ENCODE data around the gene BEX4. TPM values are rescaled to one million over a fixed set of nuclear protein-coding genes. Genes with fewer than 3 reads are reported as not detected.

The BEX4 gene
- total RNA-seq, 2 experiments from 2014 or later: not detected

GRCh38 chrX:103212749-103213457 is 2.0 kb upstream of the BEX4 start:
- no peaks in the 10 kb centered on the region for H4K20me1 ChIP-seq (ENCODE audit: insufficient read depth, low read length)
- H3K9me3 ChIP-seq (ENCODE audit: low read length): no peaks in the 10 kb centered on the region
- ChIA-PET POLR2A (interaction anchor here (0.6 kb wide), 1 partner anchor 214 kb away, joined by 3 read pairs; no protein-coding TSS in a partner anchor), CTCF (ENCODE audit: unreplicated experiment) (interaction anchor here (0.6 kb wide), 1 partner anchor 224 kb away, joined by 3 read pairs; no protein-coding TSS in a partner anchor)
- H3K4me3 ChIP-seq (ENCODE audit: low read depth, low read length, poor library complexity, severe bottlenecking): no peak overlapping the region
- no peaks in the 10 kb centered on the region for H3K9me2 ChIP-seq (ENCODE audit: insufficient read depth, low read length)
- H3K79me2 ChIP-seq (ENCODE audit: insufficient read depth, low read depth, low read length): no peaks in the 10 kb centered on the region
- no peak for TF ChIP-seq EZH2phosphoT487 (IDR thresholded peaks at IDR 0.05; ENCODE audit: borderline replicate concordance, low read depth, low read length)
- TF ChIP-seq CTCF (conservative IDR thresholded peaks at IDR 0.05; ENCODE audit: low read length): no peak
- intact Hi-C loops (cut with micrococcal nuclease; ENCODE audit: unreplicated experiment): loop anchor here (5.0 kb wide), 1 partner anchor 34 kb away; no protein-coding TSS in a partner anchor
- BruUV-seq (replicated peaks): no TSS peak
- no peak overlapping the region for H2AFZ ChIP-seq (ENCODE audit: low read length)
- no peaks in the 10 kb centered on the region for H3K4me1 ChIP-seq (ENCODE audit: insufficient read depth, low read length, poor library complexity, severe bottlenecking)
- no peaks in the 10 kb centered on the region for H3K36me3 ChIP-seq (ENCODE audit: insufficient read depth, low read length)
- no peak overlapping the region for H3K4me2 ChIP-seq (ENCODE audit: low read length)
- no peak overlapping the region for H3K27ac ChIP-seq (ENCODE audit: low read depth, low read length, poor library complexity, severe bottlenecking)
- no peak for DNase-seq (ENCODE audit: low spot score)

GRCh38 chrX:103215425-103215991 is 600 bp downstream of the BEX4 start:
- no TSS peak for BruUV-seq (replicated peaks)
- Histone ChIP-seq H3K4me1 (ENCODE audit: insufficient read depth, low read length, poor library complexity, severe bottlenecking) (no peaks in the 10 kb centered on the region), H3K4me2 (ENCODE audit: low read length) (no peak overlapping the region), H3K79me2 (ENCODE audit: insufficient read depth, low read depth, low read length) (no peaks in the 10 kb centered on the region), H4K20me1 (ENCODE audit: insufficient read depth, low read length) (no peaks in the 10 kb centered on the region), H3K9me2 (ENCODE audit: insufficient read depth, low read length) (no peaks in the 10 kb centered on the region), H3K36me3 (ENCODE audit: insufficient read depth, low read length) (no peaks in the 10 kb centered on the region), H3K9me3 (ENCODE audit: low read length) (no peaks in the 10 kb centered on the region), H3K4me3 (ENCODE audit: low read depth, low read length, poor library complexity, severe bottlenecking) (no peak overlapping the region), H3K27ac (ENCODE audit: low read depth, low read length, poor library complexity, severe bottlenecking) (no peak overlapping the region), H2AFZ (ENCODE audit: low read length) (no peak overlapping the region)
- TF ChIP-seq EZH2phosphoT487 (IDR thresholded peaks at IDR 0.05; ENCODE audit: borderline replicate concordance, low read depth, low read length): no peak
- no peak for TF ChIP-seq CTCF (conservative IDR thresholded peaks at IDR 0.05; ENCODE audit: low read length)
- ChIA-PET CTCF (ENCODE audit: unreplicated experiment) (no interaction called here), POLR2A (no interaction called here)
- intact Hi-C loops (cut with micrococcal nuclease; ENCODE audit: unreplicated experiment): no loop called here
- no peak for DNase-seq (ENCODE audit: low spot score)

All from OCI-LY7 (cell line).